Endothelial cell (in vitro differentiated cells): Measurements from ENCODE around the gene KCNE2. TPM values are rescaled to one million over a fixed set of nuclear protein-coding genes. Genes with fewer than 3 reads are reported as not detected.

ENCODE experiments used
- total RNA-seq: library from RNA; stranded (reverse); fragmentation: NEBNext Ultra II Directional; extraction: Animal tissue kit (Norgen Biotek cat#: 25700); gene quantifications from one replicate; pipeline ENCODE4 v1.2.1, GENCODE V29; 2021; ENCODE audit not compliant: unreplicated experiment

The KCNE2 gene
- total RNA-seq, 1 donor from 2014 or later = not detected

Other genes starting within 250 kb of the KCNE2 start
- 2.0 TPM for gene SMIM11, start 11.5 kb downstream of the KCNE2 start, total RNA-seq
- not detected for gene SMIM34, start 59.9 kb downstream of the KCNE2 start, total RNA-seq
- 0.26 TPM for gene KCNE1, start 148.2 kb downstream of the KCNE2 start, total RNA-seq